ENCODE data around the gene RAC2. TPM values are rescaled to one million over a fixed set of nuclear protein-coding genes. Genes with fewer than 3 reads are reported as not detected.

RAC2 gene
- total and polyA plus RNA-seq, 9 of the 15 experiments (the other 6 are each of a cell fraction or from before 2014, with no cell fraction given) = 22.7 to 103 (median 43.3) TPM

- WGBS (ENCODE audit: insufficient coverage, low coverage, missing lambda C conversion rate) = 100% methylated on average over 1 of the region's 14 CpGs
- Histone ChIP-seq H3K4me1 (replicated peaks in 1 of 2; ENCODE audit: control insufficient read depth in 2 of 2, insufficient read depth in 2 of 2, low read length in 2 of 2) (peaks cover 19 to 34% of the 10 kb centered on the region in 2 experiments), H4K20me1 (replicated peaks; ENCODE audit: control insufficient read depth, insufficient read depth, low read length) (no peaks in the 10 kb centered on the region), H3K4me3 (no peak overlapping the region), H3K36me3 (ENCODE audit: control insufficient read depth, insufficient read depth, low read length) (peaks cover 63% of the 10 kb centered on the region; the same call in 2 of the 3 replicates), H3K27me3 (ENCODE audit: control insufficient read depth in 2 of 2, insufficient read depth in 2 of 2, low read length in 2 of 2) (no peaks in the 10 kb centered on the region), H3K9me3 (replicated peaks; ENCODE audit: control insufficient read depth, insufficient read depth, low read depth, low read length) (no peaks in the 10 kb centered on the region), H3K9me1 (ENCODE audit: control insufficient read depth, insufficient read depth, low read length) (no peaks in the 10 kb centered on the region), H3K79me2 (ENCODE audit: control insufficient read depth, insufficient read depth, low read length) (peaks cover 12% of the 10 kb centered on the region), H3K9ac (ENCODE audit: insufficient read depth in 1 of 2, low read depth in 2 of 2, low read length in 2 of 2) (no peak overlapping the region), H3K27ac (ENCODE audit: extremely low read depth, low read depth, low read length) (no peak overlapping the region), H3K4me2 (ENCODE audit: insufficient read depth, low read length) (no peak overlapping the region), H2AFZ (ENCODE audit: low read depth, low read length) (no peak overlapping the region)
- BruUV-seq (replicated peaks) = no TSS peak
- ATAC-seq (no peak), DNase-seq (ENCODE audit: extremely low read depth in 1 of 4, low spot score in 3 of 4) (no peak), FAIRE-seq (no peak)
- POLR2A ChIA-PET = interaction anchor here (1.6 kb wide), 1 partner anchor 16 kb away, joined by 4 read pairs; no protein-coding TSS in a partner anchor
- in situ Hi-C loops (cut with MboI) (no loop called here), intact Hi-C loops (cut with micrococcal nuclease) (no loop called here)
- no peak for TF ChIP-seq ZFX (CRISPR knock-in tag; IDR thresholded peaks at IDR 0.05)
- TF ChIP-seq ZNF707 (CRISPR knock-in tag; conservative IDR thresholded peaks at IDR 0.05) = no peak
- TF ChIP-seq MIER1 (IDR thresholded peaks at IDR 0.05; ENCODE audit: low read depth) = no peak
- no peak for TF ChIP-seq ARNT (IDR thresholded peaks at IDR 0.05)
- TF ChIP-seq IRF1 (CRISPR knock-in tag; IDR thresholded peaks at IDR 0.05; ENCODE audit: borderline replicate concordance) = no peak
- TF ChIP-seq PPARD (CRISPR knock-in tag; IDR thresholded peaks at IDR 0.05) = no peak
- CTCF ChIA-PET (ENCODE audit: low intra/inter-chr PET ratio) = no interaction called here
These were observed 17.6 kb downstream of the RAC2 start for GRCh38 chr22:37226514-37226913.

All from K562 (cell line).